Stimulated activated CD8-positive, alpha-beta memory T cell treated with anti-CD3 and anti-CD28 coated beads, Interleukin-15, amount 100 ng/mL, for 48 hours (primary cell): Measurements from ENCODE around the gene MS4A10.
"Not testable (repeated sequence)": the region's sequence is repeated elsewhere in the genome, so short reads cannot be mapped to it uniquely, and the experiment has no call there.

Source experiments
- DNase-seq, 2 donors: peaks; one replicate each; pipeline ENCODE4 v3.0.0-alpha.2; 2020; ENCODE audit warnings: low read depth in 2 of 2

The MS4A10 gene

GRCh38 chr11:60786811-60787567 is 1.9 kb downstream of the MS4A10 start:
- no peak for DNase-seq

GRCh38 chr11:60788401-60789125 is 3.4 kb downstream of the MS4A10 start:
- DNase-seq = no peak

DNA sequence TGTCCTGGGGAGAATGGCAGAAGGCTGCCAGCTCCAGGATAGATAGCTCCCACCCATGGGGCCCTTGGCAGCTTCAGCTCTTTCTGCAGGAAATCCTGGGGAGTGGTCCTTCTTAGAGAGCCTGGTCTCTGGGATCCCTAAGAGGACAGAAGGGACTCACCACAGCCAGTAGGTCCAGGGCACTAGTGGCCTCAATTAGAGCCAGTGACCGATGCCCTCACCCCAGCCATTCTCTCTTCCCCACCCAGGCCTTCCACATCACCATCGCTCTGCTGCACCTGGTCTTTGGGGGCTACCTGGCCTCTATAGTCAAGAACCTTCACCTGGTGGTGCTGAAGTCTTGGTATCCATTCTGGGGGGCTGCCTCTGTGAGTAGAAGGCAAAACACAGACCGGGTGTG is 5.6 kb downstream of the MS4A10 start:
- no peak for DNase-seq

- DNase-seq = no peak
Observed at GRCh38 chr11:60791153-60791933, 6.2 kb downstream of the MS4A10 start.

GRCh38 chr11:60792521-60792920 is 7.4 kb downstream of the MS4A10 start:
- no peak for DNase-seq

DNA sequence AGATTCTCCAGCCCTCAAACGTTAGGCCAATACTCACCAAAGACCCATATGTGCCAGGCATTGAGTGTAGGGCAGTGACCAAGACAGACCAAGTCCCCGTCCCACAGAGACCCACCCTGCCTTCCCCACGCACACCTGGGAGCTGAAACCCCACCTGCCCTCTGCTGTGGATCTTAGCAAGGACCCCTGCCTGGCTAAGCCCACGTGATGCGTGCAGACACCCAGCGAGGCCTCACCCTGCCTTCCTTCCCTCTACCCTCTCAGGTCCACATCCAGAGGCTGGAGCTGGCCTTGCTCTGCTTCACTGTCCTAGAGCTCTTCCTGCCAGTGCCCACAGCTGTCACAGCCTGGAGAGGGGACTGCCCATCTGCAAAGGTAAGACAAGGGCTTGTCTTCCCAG is 10.2 kb downstream of the MS4A10 start:
- no peak for DNase-seq

GRCh38 chr11:60797846-60798630 is 12.9 kb downstream of the MS4A10 start:
- DNase-seq = no peak

DNA sequence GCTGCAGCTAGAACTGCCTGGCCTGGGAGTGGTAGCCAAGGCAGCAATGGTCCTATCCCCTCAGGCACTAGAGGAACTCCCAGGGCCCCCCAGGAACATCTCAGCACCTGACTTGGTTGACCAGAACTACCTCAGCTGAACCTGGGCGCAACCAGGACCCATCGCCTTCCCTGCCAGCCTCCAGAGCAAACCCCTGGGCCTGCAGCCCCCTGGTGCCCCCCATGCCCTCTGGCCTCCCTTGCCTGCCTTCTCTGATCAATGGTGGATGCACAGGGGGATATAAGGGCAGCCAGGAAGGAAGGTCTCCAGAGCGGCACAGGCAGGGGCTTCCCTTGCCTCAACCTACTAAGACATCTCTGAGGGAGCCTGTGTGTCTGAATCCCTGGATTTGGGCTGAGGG is 13.5 kb downstream of the MS4A10 start:
- no peak for DNase-seq

DNA sequence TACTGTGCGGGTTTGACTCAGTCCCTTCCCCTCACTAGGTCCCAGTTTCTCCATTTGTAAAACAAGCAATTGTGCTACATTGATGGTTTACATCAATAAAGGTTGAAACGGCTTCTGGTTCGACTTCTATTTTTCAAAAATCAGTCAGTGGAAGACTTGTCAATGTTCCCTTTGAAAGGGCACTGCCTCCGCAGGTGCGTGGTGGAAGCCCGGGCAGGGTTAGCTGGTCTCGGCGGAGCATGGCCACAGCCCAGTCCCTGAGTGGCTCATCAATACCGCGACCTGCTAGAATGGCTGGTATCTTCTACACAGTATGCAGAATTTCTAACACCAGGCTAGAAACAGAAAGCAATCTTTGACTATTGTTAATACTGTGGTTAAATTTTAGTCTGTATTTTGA is 16.1 kb downstream of the MS4A10 start:
- no peak for DNase-seq

GRCh38 chr11:60803273-60803936 is 18.3 kb downstream of the MS4A10 start:
- no peak for DNase-seq

GRCh38 chr11:60809249-60809648 is 24.1 kb downstream of the MS4A10 start:
- no peak for DNase-seq

DNA sequence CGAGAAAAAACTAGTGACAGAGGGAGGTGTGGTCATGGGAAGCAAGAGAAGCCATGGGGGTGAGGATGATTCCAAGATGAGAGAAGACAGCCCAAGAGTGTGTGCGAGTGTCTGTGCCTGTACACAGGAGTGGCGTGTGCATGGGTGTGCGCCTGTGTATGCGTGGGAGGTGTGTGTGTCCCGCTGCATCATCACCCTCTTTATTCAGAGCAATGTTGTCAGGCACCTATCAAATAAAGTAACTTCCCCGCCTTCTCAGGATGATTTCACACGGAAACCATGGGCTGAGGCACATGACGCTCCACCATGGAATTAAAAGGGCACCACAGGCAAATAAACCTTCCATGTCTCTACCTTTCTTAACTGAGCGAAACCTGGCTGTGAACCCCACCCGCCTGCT is 24.6 kb downstream of the MS4A10 start:
- no peak for DNase-seq

DNA sequence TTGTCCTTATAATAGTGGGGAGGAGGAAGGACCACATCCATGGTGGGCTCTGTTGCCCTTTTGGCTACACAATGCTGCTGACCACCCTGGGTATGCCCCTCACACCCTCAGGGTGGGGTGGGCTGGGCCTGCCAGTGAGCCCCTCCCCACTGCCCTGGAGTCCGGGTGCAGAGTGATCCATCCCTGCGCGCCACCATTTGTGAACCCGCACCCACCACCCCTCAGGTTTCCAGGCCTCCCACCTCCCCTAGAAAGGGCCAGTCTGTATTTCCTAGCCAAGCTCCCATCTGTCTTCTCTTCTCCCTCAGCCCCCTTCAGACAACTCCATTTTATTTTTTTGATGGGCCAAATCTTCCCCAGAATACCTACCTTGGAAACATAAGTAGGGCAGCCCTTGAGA is 25.0 kb downstream of the MS4A10 start:
- DNase-seq = no peak

GRCh38 chr11:60810569-60810968 is 25.4 kb downstream of the MS4A10 start:
- no peak for DNase-seq

GRCh38 chr11:60813324-60813723 is 28.2 kb downstream of the MS4A10 start:
- DNase-seq = no peak

- no peak for DNase-seq
Observed at GRCh38 chr11:60814112-60814511, 29.0 kb downstream of the MS4A10 start.

GRCh38 chr11:60816590-60817157 is 31.5 kb downstream of the MS4A10 start:
- no peak for DNase-seq

DNA sequence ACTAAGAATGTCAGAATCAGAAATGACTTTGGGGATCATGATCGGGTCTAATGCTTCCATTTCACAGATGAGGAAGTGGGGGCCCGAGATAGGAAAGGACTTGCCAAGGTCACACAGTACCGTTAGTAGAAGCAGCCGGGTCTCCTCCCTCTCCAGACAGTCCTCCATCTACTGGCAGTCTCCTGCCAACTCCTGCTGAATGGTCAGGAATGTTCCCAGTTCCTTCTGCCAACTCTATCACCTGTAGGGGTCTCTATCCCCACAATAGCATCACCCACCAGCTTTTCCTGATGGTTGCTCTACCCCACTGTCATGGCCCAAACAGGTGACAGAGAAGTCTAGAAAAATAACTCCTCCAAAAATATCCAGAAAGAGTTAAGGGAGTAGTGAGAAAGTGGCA is 32.9 kb downstream of the MS4A10 start:
- no peak for DNase-seq

DNA sequence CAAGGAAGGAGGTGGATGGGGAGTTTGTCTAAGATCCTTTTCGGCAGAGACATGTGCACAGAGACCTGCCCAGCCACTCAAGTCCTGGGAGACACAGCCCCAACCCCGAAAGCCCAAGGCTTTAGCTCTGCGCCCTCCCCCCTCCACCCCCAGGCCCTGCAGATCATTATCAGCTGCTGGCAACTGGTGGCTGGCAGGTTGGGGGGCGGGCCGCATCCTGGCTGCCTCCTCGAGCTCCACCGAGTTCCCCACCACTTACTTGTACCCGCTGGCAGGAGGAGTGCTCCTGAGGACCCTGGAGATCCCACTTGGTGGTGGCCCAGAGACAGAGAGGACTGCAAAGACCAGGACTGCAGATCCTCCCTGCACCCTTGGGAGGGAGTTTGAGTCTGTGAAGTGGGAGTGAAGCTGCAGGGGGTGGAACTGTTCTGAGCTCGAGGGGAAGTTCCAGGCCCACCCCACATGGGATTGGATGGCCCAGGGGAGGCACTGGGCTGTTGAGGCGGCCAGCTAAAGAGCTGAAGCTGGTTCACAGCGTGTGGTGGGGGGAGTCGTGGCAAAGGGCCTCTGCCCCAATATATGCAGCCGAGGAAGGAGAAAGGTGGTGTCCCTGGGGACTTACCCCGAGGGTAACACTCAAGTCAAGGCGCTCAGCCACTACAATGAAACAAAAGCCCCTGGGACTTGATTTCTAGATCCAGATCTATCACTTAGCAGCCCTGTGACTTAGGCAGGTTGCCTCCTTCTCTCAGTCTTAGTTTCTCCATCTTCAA is 36.9 kb downstream of the MS4A10 start:
- DNase-seq = no peak

GRCh38 chr11:60823745-60824306 is 38.7 kb downstream of the MS4A10 start:
- DNase-seq = not testable (repeated sequence)
